ENCODE data around the gene MGAT5.

Gene MGAT5

GRCh38 chr2:134280726-134281125 lies 26.9 kb downstream of the MGAT5 start:
- TF ChIP-seq MYC (IDR thresholded peaks at IDR 0.05; ENCODE audit: low read depth, low read length): no peak
- TF ChIP-seq POLR2A (IDR thresholded peaks at IDR 0.05; ENCODE audit: extremely low read depth, insufficient read length): no peak
- no peak for TF ChIP-seq MAX (IDR thresholded peaks at IDR 0.05; ENCODE audit: low read depth, low read length)
- TF ChIP-seq CTCF (IDR thresholded peaks at IDR 0.05; ENCODE audit: low read depth, low read length): no peak
- H3K4me3 ChIP-seq (ENCODE audit: low read depth, low read length): no peak overlapping the region
- no peak for DNase-seq (ENCODE audit: low read depth)

GRCh38 chr2:134281815-134282419 lies 28.0 kb downstream of the MGAT5 start:
- no peak for TF ChIP-seq POLR2A (IDR thresholded peaks at IDR 0.05; ENCODE audit: extremely low read depth, insufficient read length)
- no peak for TF ChIP-seq MYC (IDR thresholded peaks at IDR 0.05; ENCODE audit: low read depth, low read length)
- no peak for TF ChIP-seq MAX (IDR thresholded peaks at IDR 0.05; ENCODE audit: low read depth, low read length)
- TF ChIP-seq CTCF (IDR thresholded peaks at IDR 0.05; ENCODE audit: low read depth, low read length): no peak
- DNase-seq (ENCODE audit: low read depth): no peak
- H3K4me3 ChIP-seq (ENCODE audit: low read depth, low read length): no peak overlapping the region

- TF ChIP-seq MAX (IDR thresholded peaks at IDR 0.05; ENCODE audit: low read depth, low read length) (no peak), MYC (IDR thresholded peaks at IDR 0.05; ENCODE audit: low read depth, low read length) (no peak; the same call in 1 of the 2 replicates), CTCF (IDR thresholded peaks at IDR 0.05; ENCODE audit: low read depth, low read length) (no peak), POLR2A (IDR thresholded peaks at IDR 0.05; ENCODE audit: extremely low read depth, insufficient read length) (no peak)
- peak; percentile 53 for DNase-seq (ENCODE audit: low read depth)
- H3K4me3 ChIP-seq (ENCODE audit: low read depth, low read length): no peak overlapping the region
These were observed 28.9 kb downstream of the MGAT5 start for GRCh38 chr2:134282629-134283400.

- no peak overlapping the region for H3K4me3 ChIP-seq (ENCODE audit: low read depth, low read length)
- TF ChIP-seq POLR2A (IDR thresholded peaks at IDR 0.05; ENCODE audit: extremely low read depth, insufficient read length) (no peak), MYC (IDR thresholded peaks at IDR 0.05; ENCODE audit: low read depth, low read length) (no peak), CTCF (IDR thresholded peaks at IDR 0.05; ENCODE audit: low read depth, low read length) (no peak), MAX (IDR thresholded peaks at IDR 0.05; ENCODE audit: low read depth, low read length) (no peak)
- DNase-seq (ENCODE audit: low read depth): no peak
These were observed 29.8 kb downstream of the MGAT5 start for GRCh38 chr2:134283661-134284060.

- no peak for DNase-seq (ENCODE audit: low read depth)
- no peak overlapping the region for H3K4me3 ChIP-seq (ENCODE audit: low read depth, low read length)
These were observed 30.3 kb downstream of the MGAT5 start for GRCh38 chr2:134284119-134284670.

More at GRCh38 chr2:134284119-134284670, 30.3 kb downstream of the MGAT5 start:
- TF ChIP-seq MYC (IDR thresholded peaks at IDR 0.05; ENCODE audit: low read depth, low read length) (no peak), POLR2A (IDR thresholded peaks at IDR 0.05; ENCODE audit: extremely low read depth, insufficient read length) (no peak), CTCF (IDR thresholded peaks at IDR 0.05; ENCODE audit: low read depth, low read length) (no peak), MAX (IDR thresholded peaks at IDR 0.05; ENCODE audit: low read depth, low read length) (no peak)

All from NB4 (cell line).